COLO668 (cell line): ENCODE results near the gene GPD1.
"Not testable (repeated sequence)": the region's sequence is repeated elsewhere in the genome, so short reads cannot be mapped to it uniquely, and the experiment has no call there.

ENCODE experiments used
- DNase-seq: peaks from one replicate; lab custom pipeline; 2025; ENCODE audit not compliant: unreplicated experiment; lab: John Stamatoyannopoulos, UW

GPD1 gene

DNA sequence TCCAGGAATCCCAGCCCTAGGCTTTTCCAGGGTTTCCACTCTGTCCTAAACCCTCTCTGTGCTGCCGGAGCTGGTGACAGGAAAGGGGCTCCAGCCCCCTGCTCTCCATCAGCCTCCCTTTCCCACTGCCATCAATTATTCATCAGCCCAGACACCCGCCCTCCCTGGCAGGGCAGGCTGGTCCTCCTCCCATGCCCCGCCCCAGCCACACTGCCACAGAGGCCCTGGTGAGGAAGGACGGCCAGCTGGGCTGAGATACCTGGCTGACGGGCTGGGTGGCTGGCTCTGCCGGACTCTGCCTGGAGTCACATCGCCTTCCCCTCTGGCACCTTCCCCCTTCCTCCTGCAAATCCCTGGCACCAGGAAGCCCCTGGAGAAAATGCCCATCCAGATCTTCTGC is 30.6 kb upstream of the GPD1 start:
- peak; percentile 14 for DNase-seq

- DNase-seq: no peak
Observed at GRCh38 chr12:50073712-50074111, 30.1 kb upstream of the GPD1 start.

DNA sequence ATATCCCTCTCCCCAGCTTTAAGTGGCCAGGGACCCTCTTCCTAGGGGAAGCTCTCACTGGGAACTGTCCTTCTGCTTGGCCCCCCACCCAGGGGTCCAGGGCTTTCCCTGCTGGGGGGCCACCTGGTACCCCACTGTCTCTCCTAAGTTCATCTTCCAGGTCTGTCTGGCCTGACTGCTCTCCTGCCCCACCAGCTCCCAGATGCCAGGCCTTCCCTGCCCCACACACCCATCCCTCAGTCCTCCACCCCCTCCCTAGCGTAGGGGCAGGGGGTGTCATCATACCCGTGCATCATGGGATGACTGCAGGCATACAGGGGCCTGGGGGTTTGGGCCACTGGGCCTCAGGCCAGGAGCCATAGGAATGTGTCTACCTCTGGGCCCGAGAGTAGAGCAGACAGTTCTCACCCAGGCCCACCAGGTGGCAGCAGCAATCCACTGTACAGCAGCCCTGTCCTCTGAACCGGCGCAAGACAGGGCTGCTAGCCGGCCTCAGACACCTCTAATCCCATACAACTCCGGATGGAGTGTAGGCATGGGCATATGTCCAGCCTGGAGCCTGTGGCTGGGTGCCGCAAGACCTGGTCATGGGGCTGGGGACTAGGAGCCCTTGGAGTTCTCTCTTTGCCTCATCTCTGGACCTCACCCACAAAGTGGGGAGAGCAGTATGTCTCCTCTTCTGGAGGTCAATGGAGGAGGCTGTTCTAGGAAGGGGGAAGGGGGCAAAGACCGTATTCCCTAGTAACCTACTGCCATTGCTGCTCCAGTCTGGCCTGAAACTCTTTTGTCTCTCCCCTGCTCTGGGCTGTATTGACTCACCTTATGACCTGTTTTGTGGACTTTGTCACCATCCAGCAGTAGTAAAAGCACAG is 28.6 kb upstream of the GPD1 start:
- DNase-seq: peak; percentile 66

DNA sequence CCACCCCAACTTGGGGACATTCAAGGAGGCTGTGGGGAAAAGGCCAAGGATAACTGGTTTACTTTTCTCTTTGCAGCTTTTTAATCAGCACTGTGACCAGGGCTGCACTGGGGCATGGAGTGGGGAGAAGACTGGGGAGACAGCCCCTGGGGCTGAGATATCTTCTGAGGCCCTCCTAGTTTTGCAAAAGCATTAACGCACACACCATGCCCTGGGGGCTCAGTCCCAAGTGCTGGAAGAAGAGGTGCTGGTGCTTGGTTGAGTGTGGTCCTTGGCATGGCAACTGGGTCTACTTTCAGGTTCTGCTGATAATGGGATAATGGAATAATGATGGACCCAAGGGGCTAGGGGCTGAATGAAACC is 28.0 kb upstream of the GPD1 start:
- no peak for DNase-seq

- no peak for DNase-seq
Observed at GRCh38 chr12:50077099-50077498, 26.7 kb upstream of the GPD1 start.

- DNase-seq: no peak
Observed at GRCh38 chr12:50078281-50078680, 25.5 kb upstream of the GPD1 start.

- no peak for DNase-seq
Observed at GRCh38 chr12:50079771-50080170, 24.0 kb upstream of the GPD1 start.

DNA sequence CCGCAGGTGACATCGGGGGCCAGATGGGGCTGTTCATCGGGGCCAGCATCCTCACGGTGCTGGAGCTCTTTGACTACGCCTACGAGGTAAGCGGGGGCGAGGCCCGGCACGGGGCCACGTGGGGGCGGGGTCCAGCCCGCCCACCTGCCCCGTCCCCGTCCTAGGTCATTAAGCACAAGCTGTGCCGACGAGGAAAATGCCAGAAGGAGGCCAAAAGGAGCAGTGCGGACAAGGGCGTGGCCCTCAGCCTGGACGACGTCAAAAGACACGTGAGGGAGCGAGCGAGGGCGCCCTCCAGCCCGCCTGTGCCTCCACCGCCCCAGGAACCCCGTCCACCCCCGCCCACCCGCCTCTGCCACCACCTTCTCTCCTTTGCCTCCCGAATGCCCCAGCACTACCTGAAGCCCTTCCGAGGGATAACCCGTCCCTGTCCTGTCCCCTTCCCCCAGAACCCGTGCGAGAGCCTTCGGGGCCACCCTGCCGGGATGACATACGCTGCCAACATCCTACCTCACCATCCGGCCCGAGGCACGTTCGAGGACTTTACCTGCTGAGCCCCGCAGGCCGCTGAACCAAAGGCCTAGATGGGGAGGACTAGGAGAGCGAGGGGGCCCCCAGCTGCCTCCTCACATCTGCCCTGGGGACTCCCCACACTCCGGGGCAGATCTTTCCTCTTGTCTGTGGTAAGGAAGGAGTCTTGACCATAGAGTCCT is 22.6 kb upstream of the GPD1 start:
- no peak for DNase-seq

GRCh38 chr12:50082644-50083043 is 21.2 kb upstream of the GPD1 start:
- DNase-seq: no peak

DNA sequence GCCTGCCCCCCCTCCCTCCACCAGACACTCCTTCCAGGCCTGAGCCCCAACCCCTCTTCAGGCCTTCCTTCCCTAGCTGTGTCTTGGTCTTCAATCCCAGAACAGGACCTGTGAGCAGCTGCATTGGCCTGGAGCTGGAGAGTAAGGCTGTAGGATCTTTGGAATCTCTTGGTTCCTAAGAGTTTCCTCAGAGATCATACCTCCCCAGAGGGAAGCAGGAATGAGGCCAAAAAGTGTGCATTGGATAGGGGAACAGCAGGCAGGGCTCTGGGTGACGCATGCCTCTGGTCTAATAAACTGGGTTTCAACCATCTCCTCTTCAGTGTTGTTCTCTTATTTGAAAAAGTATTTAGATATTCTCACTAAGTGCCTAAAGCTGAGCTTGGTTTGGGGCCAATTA is 20.5 kb upstream of the GPD1 start:
- DNase-seq: no peak

DNA sequence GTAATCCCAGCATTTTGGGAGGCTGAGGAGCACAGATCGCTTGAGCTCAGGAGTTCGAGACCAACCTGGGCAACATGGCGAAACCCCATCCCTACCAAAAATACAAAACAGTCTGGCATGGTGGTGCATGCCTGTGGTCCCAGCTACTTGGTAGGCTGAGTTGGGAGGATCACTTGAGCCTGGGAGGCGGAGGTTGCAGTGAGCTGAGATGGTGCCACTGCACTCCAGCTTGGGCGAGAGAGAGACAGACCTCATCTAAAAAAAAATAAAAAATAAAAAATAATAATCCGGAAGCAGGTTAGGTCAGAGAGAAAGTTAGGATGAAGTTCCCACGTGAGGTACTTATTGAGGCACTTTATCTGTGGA is 19.4 kb upstream of the GPD1 start:
- DNase-seq: not testable (repeated sequence)

DNA sequence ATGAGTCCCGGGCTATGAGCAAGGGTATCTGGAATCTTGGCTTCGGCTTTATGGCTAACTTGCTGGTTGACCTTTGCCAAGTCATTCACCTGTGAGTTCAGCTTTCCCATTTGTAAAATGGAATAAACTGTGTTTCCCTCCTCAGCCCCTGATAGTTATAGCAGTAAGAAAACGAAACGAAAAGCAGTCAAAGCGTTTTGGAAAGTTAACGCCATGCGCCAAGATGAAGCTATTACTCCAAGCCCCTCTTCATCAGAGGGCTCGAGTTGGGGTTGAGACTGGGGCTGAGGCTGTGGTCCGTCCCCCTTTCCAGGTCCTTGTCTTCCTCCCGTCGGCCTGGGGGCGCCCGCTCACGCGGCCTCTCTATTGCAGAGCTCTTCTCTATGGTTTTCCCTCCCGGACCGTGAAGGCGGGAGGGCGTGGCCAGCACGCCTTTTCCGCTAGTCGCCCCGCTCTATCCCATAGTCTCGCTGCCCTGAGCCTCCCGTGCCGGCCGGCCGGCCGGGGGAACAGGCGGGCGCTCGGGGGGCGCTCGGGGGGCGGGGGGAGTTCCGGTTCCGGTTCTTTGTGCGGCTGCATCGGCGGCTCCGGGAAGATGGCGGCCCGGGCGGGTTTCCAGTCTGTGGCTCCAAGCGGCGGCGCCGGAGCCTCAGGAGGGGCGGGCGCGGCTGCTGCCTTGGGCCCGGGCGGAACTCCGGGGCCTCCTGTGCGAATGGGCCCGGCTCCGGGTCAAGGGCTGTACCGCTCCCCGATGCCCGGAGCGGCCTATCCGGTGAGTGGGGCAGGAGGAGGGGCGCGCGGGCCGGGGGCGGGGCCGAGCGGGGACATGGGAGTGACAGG is 18.8 kb upstream of the GPD1 start, which contains the start of gene SMARCD1:
Gene SMARCD1, plus strand, starts transcription at position 568 of the 840 bp plus-strand sequence. Its CDS starts 28 bp downstream, at position 596.
- DNase-seq: peak; percentile 88

- DNase-seq: no peak
Observed at GRCh38 chr12:50085615-50086072, 18.2 kb upstream of the GPD1 start.

DNA sequence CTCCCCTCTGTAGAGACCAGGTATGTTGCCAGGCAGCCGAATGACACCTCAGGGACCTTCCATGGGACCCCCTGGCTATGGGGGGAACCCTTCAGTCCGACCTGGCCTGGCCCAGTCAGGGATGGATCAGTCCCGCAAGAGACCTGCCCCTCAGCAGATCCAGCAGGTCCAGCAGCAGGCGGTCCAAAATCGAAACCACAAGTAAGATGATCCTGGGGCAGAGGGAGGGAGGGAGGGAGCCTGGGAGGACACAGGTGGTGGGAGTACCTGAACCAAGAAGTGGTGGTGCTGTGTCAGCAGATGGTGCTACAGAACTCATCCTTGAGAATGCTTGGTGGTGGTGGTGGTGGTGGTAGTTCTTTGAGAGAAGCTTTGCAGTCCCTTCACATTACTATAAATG is 17.7 kb upstream of the GPD1 start:
- peak; percentile 11 for DNase-seq

DNA sequence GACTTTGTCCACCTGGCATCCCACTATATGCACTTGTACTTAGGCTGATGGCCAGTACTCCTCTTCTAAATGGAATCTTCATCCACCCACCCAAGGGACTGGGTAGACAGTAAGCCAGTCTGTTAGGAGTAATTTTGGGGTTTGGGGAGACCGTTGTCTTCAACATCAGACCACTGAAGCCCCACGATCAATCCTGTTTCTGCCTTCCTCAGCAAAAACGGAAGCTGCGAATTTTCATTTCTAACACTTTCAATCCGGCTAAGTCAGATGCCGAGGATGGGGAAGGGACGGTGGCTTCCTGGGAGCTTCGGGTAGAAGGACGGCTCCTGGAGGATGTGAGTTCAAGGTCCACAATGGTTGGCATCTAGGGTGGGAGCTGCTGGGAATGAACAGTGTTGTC is 16.7 kb upstream of the GPD1 start:
- no peak for DNase-seq

DNA sequence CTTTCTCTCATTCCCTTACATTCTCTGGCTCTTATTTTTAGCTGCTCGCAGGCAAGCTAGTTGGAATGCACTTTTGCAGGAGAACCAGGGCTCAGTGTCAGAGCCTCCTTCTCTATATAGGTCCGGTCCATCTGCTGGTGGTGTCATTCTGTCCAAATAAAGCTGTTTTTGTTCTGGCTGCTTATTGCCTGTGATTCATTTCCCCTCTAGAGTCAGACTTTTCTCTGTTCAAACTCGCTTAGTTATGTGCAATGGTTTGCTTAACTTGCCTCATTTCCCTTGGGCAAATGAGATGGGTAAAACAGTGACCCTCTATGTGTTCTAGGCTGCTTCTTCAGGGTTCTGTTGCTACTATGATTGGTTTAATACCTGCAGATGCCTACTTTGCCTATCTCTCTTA is 15.8 kb upstream of the GPD1 start:
- DNase-seq: no peak

DNA sequence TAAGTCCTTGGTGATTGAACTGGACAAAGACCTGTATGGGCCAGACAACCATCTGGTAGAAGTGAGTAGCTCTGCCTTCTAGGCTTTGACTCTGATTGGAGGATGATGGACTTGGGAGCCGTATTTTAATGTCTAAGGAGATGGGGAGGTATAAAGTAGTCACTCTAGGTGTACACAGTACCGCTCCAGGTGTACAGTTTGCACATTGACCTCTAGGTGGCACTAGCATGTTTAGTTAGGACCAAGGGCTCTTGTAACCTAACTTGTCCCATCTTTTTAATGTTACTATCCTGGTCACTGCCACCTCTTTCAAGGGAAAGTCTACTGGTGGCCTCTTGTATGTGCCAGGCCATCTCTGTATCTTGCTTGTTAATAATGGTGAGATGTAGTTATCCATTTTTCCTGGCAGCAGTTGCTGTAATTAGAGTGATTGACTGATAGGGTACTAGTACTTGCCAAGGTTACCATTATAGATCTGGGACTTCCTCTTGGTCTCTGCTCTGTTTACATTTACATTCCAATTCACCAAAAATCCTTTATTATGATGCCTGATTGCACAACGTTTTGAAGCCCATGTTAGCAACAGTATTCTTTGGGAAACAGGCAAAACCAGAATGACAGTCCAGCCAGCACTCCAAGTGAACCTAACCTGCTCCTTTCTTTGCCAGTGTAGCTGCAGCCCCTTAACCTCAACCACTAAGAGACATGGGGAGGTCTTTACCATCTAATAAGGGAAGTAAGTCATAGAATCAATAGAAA is 15.1 kb upstream of the GPD1 start:
- peak; percentile 42 for DNase-seq

DNA sequence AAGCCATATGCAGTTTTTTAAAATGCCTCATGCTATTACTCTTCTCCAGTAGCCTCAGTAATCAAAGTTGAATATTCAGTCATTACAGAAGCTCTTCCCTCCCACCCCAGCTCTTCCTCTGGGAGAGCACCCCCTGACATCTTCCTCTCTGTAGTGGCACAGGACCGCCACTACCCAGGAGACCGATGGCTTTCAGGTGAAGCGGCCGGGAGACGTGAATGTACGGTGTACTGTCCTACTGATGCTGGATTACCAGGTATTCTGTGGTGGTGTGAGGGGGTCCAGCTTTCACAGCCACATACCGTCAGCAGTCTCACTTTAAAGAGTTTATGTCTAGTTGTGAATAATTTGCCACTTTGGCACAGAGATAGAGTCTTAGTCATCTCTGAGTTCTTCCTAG is 14.1 kb upstream of the GPD1 start:
- no peak for DNase-seq

- no peak for DNase-seq
Observed at GRCh38 chr12:50090391-50090790, 13.4 kb upstream of the GPD1 start.

DNA sequence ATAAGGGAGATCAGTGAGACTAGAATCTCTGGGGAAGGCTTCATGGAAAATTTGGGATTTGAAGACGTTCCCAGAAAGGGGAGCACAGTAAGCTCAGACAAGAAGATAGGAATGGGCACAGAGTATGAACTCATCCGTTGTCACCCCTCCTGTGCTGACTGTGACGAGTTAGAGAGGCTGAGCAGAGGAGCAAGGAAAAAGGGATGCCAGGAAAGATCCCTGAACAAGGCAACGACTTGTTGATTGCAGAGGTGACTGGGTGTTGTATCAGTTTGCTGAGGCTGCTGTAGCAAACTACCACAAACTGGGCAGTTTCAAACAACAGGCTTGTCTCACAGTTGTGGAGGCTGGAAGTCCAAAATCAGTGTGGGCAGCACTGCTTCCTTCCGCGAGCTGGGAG is 5.9 kb upstream of the GPD1 start:
- DNase-seq: no peak
